GM19328 (cell line): ENCODE measurements around the gene VAT1.
"Not testable (repeated sequence)": the region's sequence is repeated elsewhere in the genome, so short reads cannot be mapped to it uniquely, and the experiment has no call there.

Experiments
- ATAC-seq: cut with Tn5 transposase; IDR thresholded peaks from one replicate; pipeline ENCODE4 v1.9.1; 2021; ENCODE audit warnings: mild to moderate bottlenecking, moderate library complexity; ENCODE audit not compliant: unreplicated experiment

VAT1 gene

DNA sequence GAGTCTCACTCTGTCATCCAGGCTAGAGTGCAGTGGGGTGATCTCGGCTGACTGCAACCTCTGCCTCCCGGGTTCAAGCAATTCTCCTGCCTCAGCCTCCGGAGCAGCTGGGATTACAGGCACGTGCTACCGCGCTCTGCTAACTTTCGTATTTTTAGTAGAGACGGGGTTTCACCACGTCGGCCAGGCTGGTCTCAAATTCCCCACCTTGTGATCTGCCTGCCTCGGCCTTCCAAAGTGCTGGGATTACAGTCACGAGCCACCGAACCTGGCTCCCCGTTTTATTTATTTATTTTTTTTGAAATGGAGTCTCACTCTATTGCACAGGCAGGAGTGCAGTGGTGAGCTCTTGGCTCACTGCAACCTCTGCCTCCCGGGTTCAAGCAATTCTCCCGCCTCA, 46.5 kb downstream of the VAT1 start:
- ATAC-seq = not testable (repeated sequence)

DNA sequence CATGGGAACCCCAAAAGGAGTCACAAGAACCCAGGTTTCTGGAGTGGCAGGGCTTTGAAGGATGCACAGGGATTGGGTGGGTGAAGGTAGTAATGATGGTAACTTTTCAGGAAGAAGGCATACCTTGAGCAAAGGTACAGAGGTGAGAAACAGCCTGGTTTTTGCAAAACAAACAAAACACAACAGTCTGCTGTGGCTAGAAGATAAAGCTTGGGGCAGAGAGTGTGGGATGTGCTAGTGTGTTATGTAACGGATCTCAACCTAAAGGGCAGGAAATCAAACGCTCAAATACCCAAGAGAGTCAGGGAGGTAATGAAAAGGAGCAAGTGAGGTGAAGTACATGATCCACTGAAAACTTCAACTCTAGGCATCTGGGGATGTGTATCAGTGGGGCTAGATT, 46.9 kb downstream of the VAT1 start:
- no peak for ATAC-seq

DNA sequence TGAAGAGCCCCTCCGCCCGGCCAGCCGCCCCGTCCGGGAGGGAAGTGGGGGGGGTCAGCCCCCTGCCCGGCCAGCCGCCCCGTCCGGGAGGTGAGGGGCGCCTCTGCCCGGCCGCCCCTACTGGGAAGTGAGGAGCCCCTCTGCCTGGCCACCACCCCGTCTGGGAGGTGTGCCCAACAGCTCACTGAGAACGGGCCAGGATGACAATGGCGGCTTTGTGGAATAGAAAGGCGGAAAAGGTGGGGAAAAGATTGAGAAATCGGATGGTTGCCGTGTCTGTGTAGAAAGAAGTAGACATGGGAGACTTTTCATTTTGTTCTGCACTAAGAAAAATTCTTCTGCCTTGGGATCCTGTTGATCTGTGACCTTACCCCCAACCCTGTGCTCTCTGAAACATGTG, 48.9 kb downstream of the VAT1 start:
- not testable (repeated sequence) for ATAC-seq

DNA sequence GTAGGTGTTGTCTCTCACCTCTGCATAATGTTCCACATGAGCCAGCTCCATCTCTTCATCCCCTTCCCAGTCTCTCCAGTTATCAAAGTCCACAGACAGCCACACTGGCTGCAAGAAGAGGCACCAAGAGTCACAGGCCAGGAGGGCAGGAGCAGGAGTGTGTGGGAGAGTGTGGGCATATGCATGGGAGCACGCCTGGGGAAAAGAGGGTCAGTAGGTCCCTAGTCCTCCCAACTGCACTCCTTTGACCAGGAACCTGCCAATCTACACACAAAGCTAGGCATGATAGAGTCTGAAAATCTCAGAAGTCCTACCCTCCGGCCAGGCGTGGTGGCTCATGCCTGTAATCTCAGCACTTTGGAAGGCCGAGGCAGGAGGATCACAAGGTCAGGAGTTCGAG, 50.6 kb downstream of the VAT1 start:
- ATAC-seq = no peak

DNA sequence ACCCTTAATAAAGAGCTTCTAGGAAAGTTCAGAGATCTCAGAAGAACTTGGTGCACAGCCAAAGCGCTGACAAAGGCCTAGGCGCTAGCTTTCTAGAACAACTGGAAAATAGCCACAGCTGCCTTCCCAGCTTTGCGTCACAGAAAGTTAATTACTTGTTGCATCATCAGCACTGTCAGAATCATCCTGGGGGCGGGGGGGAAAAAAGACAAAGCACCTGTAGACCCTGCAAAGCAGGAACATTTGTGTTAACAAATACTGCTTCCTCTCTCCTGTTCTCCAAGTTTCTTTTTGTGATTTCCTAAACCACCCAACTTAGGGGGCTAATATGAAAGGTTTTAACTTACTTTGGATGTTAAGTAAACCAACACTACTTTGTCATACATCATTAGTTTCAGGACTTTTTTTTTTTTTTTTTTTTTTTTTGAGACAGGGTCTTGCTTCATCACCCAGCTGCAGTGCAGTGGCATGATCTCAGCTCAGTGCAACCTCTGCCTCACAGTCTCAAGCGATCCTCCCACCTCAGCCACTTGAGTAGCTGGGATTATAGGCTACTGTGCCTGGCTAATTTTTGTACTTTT, 53.1 kb downstream of the VAT1 start:
- ATAC-seq = no peak

DNA sequence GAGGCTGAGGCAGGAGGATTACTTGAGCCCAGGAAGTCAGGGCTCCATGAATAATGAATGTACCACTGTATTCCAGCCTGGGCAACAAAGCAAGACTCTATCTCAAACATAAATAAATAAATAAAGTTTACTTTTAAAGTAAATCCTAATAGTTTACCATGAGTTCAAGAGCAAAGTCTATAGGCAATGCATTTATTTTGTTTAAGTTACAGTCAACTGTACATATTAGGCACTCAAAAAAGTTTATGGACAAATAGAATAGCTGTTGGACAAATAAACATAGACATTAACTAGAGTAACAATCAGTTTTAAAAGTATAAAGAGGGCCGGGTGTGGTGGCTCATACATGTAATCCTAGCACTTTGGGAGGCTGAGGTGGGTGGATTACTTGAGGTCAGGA, 54.3 kb downstream of the VAT1 start:
- ATAC-seq = no peak
